ENCODE data around the gene GULP1.
"Not testable (repeated sequence)": the region's sequence is repeated elsewhere in the genome, so short reads cannot be mapped to it uniquely, and the experiment has no call there.

The GULP1 gene

DNA sequence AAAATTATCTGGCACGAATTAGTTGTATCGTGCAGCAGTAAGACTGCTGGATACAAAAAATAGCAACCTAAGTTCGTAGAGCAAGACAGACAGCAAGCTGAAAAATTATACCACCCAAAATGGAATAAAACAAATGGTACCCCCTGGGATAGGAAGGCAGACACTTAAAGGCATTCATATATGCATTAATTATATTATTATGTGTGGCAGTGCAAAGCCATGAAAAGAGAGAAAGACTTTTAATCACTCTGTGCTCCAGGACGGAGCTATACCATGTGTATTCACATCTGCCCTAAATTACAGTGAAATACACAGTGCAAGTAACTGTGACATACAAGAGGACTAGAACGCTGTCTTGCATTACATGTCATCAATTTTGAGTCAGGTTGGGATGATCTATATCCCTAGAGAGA, 235.9 kb downstream of the GULP1 start:
- no peak for DNase-seq (ENCODE audit: low read depth)

DNA sequence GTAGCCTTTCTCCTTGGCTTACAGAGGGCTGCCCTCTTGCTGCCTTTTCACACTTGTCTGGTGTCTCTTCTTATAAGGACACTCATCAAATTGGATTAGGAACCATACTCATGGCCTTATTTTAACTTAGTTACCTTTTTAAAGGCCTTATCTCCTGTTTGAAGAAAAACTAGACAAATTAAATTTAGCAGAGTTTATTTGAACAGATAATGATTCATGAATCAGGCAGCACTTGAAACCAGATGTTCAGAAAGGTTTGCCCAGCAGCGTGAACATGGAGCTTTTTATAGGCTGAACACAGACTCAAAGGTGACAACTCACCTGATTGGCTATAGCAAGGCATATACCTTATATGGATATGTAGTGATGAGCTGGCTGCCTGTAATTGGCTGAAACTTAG, 238.0 kb downstream of the GULP1 start:
- DNase-seq (ENCODE audit: low read depth) = no peak

DNA sequence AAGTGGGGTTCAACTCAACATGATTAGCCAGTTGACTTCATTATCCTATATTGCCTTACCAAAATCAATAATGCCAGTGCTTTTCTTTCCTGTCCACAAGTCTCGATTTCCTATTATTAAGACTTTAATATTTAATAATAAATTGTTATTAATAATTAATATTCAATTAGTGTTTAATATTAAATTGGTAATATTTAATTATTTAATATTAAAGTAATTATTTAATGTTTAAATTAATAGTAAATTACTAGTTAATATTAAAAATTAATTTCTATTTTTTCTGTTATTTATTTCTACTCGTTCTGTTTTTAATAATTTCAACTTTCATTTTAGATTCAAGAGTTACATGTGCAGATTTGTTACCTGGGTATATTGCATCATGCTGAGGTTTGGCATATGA, 243.2 kb downstream of the GULP1 start:
- no peak for DNase-seq (ENCODE audit: low read depth)

DNA sequence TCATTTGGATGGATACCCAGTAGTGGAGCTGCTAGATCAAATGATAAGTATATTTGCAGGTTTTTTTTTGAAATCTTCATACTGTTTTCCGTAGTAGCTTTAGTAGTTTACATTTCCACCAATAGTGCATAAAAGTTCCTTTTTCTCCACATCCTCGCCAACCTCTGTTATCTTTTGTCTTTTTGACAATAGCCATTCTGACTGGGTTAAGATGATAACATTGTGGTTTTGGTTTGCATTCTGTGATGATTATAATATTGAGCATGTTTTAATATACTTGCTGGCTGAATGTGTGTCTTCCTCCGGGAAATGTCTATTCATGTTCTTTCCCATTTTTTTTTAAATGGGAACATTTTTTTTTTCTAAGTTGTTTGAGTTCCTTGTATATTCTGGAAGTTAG, 260.0 kb downstream of the GULP1 start:
- no peak for DNase-seq (ENCODE audit: low read depth)

DNA sequence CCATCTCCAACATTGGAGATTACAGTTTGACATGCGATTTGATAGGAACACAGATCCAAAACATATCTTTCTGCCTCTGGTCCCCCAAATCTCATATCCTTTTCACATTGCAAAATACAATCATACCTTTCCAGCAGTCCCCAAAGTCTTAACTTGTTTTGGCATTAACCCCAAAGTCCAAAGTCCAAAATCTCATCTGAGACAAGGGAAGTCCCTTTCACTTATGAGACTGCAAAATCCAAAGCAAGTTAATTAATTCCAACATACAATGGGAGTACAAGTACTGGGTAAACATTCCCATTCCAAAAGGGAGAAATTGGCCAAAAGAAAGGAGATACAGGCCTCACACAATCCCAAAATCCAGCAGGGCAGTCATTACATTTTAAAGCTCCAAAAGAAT, 265.4 kb downstream of the GULP1 start:
- no peak for DNase-seq (ENCODE audit: low read depth)

DNA sequence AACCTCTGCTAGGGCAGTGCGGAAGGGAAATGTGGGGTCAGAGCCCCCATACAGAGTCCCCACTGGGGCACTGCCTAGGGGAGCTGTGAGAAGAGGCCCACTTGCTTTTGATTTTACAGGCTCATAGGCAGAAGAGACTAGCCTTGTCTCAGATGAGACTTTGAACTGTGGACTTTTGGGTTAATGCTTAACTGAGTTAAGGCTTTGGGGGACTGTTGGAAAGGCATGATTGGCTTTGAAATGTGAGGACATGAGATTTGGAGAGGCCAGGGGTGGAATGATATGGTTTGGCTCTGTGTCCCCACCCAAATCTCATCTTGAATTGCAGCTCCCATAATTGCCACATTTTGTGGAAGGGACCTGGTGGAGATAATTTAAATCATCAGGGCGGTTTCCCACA, 267.8 kb downstream of the GULP1 start:
- not testable (repeated sequence) for DNase-seq (ENCODE audit: low read depth)

DNA sequence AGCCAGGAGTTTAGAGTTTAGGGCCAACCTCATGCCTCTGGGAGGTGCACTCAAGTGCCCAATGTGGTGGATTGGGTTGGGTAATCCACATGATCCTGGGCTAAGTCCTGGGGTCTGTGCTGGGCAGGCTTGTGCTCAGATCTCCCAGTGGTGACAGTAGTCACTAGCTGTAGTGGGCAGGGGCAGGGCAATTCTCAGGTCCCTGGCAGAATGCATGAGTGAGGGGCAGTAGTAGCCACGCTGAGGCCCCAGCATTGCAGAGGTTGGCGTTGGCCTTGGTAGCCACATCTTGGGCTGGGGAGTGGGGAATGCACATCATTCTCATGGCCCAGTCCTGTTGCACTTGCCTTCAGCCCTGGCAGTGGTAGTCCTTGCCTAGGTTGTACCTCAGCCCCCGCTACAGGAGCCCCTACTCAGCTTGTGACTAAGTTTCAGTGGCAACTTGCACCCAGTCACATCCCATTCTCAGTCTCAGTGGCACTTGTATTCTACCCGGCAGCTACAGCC, 269.9 kb downstream of the GULP1 start:
- no peak for DNase-seq (ENCODE audit: low read depth)

DNA sequence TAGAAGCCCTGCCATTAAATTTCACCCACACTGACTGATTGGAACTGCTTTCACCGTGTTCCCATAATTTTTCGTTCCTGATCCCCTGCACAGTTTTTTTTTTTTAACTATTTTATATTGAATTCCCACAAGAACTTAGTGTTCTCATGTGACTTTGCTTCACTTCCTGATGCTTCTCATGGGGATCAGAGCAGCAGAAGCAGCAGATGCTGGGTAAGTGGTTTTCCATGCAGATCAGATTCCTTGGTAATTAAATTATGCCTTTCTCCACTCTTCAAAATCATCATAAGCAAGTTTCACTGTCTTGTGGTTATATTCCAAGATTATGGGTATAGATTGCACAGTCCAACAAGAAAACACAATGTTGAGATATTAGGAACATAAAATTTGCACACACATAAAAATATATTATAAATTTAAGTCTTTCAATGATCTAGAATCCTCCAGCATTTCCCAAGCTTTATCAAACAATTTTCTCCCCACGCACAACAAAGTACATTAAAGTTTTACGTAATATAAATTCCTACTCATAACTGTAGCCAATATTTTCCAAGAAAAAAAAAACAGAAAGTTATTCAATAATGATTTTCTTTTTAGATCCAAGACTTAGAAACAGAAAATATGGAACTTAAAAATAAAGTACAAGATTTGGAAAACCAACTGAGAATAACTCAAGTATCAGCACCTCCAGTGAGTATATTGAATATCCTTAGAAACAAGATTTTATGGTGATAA, 277.9 kb downstream of the GULP1 start:
- peak; percentile 1 for DNase-seq (ENCODE audit: low read depth)

DNA sequence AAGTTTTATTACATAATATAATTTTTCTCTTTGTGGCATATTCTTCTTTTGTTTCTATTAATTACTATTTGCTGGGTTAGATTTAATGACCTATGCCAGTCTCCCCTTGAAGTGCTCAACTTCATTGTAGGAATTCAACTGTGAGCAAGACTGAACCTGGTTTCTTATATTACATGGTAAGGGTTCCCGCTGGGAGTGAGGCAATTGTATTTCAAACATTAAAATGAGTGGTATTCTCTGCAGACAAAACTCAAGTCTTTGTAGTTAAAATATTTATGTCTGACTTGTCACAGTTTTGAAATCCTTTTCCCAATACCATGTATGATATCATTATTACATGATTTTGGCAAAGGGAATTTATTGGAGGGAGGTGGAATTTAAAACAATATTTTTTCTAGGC, 278.7 kb downstream of the GULP1 start:
- no peak for DNase-seq (ENCODE audit: low read depth)

DNA sequence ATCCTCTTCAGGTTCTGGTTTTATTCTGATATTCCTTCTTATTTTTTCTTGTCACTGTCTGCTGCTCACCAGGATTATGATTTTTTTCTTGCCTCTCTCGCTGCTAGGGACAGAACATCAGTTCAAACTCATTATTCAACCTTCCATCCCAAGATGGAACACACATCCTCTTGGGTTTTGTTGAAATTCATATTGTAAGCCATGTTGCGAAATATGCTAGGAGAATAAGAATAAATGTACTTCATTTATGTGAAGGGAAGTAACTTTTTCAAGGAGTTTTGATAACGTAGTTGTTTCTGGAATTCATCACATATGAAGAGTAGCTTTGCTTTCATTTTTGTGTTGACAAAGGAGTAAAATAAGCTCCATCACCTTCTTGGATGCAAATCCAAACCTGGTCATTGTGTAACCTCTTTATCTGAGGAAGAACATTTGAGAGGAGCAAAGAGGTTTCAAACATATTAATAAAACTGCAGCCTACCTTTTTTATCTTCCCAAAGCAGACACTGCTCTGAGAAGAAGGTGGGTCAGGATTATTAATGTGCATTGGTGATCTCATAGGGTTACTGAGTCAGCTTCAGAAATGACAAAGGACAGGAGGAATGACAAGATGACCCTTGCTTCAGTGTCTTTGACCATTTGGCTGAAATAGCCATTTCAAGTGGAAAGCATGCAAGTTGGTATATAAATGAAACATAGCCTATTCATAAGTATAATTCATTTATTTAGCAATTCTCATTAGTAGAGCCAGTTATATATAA, 280.0 kb downstream of the GULP1 start:
- DNase-seq (ENCODE audit: low read depth) = no peak

DNA sequence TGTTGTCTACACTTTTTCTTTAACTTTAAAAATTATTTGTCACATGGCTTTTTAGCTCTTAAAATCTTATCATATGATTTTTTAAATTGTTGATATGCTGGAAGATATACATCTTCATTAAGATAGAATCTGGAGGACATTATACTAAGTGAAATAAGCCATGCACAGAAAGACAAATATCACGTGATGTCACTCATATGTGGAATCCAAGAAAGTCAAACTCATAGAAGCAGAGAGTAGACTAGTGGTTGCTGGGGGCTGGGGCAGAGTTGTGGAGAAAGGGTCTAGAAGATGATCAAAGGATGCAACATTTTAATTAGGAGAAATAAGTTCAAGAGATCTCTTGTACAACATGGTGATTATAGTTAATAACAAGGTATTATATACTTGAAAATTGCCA, 280.9 kb downstream of the GULP1 start:
- no peak for DNase-seq (ENCODE audit: low read depth)

DNA sequence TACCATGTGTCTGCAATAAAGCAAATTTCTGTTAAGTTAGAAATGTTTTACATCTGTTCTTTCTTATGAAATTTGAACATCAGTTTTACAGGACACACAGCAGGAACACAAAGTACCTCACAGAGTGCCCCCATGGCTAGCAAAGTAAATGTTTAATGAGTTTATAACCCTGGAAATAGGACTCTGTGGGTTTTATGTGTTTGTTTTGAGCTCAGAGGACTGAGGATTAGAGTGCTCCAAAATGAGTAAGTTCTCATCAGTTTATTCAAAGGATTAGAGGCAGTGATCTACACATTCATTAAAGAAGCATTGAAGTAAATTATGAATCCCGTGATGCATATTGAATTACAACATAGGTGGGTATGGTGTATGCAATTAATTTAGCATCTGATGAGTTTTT, 281.8 kb downstream of the GULP1 start:
- DNase-seq (ENCODE audit: low read depth) = peak; percentile 23

DNA sequence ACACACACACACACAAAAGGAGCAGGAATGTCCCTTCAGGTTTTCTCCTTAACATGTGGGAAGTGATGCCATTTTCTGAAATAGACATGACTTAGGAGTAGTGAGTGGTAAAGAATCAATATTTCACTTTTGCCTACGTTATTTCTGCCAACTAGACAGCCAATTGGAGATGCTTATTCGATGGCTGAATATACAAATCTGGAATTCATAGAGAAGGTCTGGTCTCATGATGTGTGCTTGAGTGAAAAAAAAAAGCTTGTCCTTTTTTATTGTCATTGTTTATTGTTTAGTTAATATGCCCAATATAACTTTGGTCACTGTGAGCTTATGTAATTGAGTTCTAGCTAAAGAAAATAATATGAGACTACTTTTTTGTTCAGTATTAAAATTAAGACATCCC, 284.3 kb downstream of the GULP1 start:
- no peak for DNase-seq (ENCODE audit: low read depth)

DNA sequence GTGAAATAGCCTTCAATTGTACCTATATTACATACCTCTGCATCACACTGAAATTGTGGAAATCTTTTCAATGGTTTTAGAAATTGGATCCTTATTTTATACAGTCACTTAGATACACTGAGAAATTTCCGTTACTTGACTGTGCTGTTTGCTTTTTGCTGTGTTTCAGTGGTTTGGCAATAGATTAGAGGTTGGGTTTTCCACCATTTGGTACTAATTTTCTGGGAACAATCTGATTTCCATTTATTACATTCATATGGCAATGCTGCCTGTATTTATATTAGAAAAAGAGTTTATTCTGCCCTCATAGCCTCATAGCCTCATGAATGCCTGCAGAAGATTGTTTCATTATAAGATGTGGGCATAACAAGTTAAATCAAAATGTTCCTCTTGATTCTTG, 285.0 kb downstream of the GULP1 start:
- peak; percentile 14 for DNase-seq (ENCODE audit: low read depth)

DNA sequence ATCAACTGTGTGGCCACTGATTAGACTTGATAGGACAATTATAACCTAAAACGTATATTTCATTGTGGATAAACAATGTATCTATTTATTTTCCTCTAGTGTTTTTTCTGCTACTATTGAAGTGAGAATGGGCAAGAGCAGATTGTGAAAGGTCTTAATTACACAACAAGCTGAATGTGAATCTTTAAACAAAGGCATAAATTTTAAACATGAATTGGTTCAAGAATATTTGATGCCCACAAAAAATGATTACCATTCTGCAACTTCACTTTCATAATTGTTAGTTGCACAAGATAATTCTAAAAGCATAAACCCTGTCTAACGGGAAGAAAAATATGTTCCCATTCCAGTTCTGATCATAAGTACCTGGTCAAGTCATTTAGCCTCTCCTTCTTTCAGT, 285.6 kb downstream of the GULP1 start:
- no peak for DNase-seq (ENCODE audit: low read depth)

DNA sequence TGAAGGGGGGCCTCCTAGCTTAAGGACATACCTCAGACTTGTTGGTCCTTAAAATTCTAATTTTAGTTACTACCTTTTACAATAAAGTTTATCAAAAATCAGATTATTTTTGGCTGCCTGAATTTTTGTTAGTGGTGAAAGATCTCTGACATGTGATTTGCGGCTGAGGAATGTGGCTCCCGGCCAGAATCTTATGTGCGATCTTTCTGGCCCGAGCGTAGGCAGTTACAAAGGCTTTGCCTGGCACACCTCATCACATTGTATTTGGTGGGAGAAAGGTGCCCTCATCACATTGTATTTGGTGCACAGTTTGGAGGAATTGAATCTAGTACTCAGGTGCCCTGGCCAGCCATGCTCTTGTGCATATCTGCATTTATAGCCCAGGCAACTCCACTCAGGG, 289.1 kb downstream of the GULP1 start:
- DNase-seq (ENCODE audit: low read depth) = no peak

DNA sequence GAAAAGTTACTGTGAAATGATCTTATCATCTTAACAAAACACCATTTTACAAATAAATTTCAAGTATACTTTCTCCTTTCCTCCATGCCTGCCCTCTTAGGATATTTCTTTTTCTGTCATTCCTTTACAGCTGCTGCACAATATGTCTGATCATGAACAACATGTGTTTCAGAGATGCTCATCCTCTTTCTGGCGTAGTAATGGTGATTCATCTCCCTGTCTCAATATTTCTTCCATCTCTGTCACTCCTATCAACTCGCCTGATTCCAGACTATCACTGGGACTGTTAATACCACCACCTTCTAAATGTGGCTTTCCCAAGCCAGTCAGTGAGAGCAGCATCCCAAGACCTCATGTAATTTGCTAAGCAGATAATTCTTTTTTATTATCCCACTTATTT, 290.5 kb downstream of the GULP1 start:
- peak; percentile 24 for DNase-seq (ENCODE audit: low read depth)

DNA sequence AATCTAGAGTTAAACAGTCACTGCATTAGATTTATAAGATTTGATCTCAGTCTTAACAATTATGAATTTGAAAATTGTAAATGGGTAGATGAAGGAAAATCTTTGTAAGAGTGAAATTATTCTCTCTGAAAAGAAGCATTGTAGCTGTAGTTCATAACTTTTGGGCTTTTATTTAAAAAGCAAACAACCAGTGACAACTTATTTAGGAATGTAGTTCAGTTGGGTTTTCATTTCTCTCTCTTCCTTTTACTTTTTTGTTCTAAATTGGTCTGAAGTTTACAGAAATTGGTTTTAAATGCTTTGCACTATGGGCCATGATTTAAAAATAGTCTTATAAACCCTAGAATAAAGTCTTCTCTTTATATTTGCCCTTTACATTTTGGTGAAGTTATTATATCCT, 296.6 kb downstream of the GULP1 start:
- peak; percentile 21 for DNase-seq (ENCODE audit: low read depth)

DNA sequence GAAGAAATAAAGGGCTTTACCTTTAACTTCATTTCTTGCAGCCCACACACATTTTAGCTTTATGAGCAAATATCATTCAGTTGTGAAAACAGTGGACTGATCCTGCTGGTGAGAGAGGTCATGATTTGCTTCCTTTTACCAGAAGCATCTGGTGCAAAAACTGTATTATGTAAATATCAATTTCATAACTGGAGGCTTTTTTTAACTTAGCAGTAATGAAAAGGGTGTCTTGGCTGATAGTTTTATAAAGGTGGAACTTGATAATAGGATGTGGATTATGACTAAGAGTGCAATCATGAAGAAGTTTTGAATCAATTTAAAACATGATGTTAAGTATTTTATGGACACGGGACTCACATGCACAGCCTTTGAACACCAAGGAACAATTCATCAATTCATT, 304.4 kb downstream of the GULP1 start:
- DNase-seq (ENCODE audit: low read depth) = no peak

DNA sequence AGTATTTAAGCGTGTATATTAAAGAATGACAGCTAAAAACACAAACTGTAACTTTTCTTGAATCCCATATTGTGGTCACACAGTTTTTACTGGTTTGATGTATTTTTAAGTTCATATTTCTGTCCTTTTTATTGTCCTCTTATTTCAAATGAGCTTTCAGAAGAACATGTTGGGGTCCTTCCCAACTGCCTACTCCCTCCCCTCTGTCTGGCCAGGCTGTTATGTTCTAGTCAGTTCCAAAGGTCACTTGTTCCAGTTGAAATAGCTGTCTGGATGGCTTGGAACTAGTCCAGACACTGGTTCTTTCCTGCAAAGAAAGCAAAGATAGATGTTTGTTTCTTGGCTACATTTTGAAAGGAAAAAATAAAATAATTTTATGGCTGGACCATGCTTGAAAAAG, 306.9 kb downstream of the GULP1 start:
- no peak for DNase-seq (ENCODE audit: low read depth)

DNA sequence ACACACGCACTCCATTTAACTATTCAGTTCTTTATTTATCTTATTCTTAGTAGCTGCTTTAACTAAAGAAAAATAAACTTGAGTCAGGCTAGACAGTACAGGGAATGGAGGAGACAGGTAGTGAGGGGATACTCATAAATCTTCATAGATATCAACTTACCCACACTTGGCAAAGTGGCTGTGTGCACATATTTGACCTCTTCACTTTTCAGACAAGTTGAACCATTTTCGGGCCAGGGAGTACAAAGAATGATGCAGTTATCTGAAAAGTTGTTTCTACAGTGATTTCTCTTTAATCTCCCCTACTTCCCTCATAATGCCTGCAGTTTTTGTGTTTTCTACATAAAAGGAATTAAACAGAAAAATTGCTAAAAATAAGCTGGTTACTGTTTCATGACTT, 307.5 kb downstream of the GULP1 start:
- no peak for DNase-seq (ENCODE audit: low read depth)

DNA sequence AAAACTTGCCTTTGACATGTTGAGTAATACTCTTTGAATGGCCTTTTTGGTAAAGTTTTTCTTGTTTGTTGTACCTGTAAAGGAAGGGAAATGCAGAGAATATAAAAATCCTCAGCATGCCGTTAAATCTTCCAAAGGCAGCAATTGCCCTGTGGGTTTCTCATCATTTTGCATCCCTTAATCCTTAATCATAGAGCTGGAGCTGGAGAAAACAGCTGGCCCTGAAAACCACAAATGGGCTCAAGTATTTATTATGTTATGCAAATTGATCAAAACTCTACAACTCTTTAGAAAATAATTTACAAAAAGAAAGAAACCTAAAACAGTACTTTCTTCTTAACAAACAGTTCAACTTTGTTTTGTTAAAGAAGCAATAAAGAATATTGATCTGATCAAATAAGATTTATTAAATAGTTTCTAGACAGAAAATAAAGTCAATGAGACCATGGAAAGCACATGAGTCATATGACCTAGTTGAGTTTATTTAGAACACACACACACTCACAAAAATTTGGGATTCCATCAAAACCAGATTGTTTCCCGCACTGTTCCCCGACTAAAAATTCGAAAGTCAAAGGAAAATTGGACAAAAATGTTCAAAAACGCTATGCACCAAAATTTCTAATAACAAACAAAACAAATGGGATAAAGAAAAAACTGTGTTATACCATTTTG, 309.0 kb downstream of the GULP1 start:
- DNase-seq (ENCODE audit: low read depth) = peak; percentile 85

DNA sequence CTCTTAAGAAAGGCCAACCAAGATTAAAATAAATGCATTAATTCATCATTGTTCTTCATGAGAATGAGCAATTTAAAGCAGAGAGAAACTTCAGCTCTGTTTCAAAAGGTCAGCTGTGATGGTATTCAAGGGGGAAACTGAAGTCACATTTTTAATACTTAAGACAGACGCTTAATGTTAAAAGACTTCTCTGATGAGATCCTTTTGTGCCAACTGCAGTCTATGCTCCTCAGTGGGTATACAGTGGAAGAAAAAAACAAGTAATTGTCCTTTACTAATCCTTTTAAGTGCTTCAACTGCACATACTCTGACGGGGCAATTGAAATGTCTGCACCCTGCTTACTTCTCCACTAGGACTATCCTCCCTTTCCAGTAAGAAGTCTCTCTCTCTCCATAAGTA, 309.7 kb downstream of the GULP1 start:
- no peak for DNase-seq (ENCODE audit: low read depth)
